Muscle of back (tissue), 11 donors: Measurements from ENCODE around the gene HPSE. TPM values are rescaled to one million over a fixed set of nuclear protein-coding genes. Genes with fewer than 3 reads are reported as not detected.
A peak's percentile ranks its signal among the peaks of the same experiment; 100 is the strongest.
"Not testable (repeated sequence)": the region's sequence is repeated elsewhere in the genome, so short reads cannot be mapped to it uniquely, and the experiment has no call there.

Experiments used
- DNase-seq, 3 donors: peaks; one replicate each; pipeline versions ENCODE4 v3.0.0 to v3.0.0-alpha.2; 2013
- polyA plus RNA-seq, 10 donors: library from polyadenylated mRNA; unstranded; fragments of 120-200 nt; gene quantifications; one replicate each; pipeline ENCODE4 v1.2.1, GENCODE V29; 2013; ENCODE audit not compliant: insufficient read length in 10 of 10

Gene HPSE
- polyA plus RNA-seq, 10 donors, result 0.21 to 1.3 (median 0.42) TPM

DNA sequence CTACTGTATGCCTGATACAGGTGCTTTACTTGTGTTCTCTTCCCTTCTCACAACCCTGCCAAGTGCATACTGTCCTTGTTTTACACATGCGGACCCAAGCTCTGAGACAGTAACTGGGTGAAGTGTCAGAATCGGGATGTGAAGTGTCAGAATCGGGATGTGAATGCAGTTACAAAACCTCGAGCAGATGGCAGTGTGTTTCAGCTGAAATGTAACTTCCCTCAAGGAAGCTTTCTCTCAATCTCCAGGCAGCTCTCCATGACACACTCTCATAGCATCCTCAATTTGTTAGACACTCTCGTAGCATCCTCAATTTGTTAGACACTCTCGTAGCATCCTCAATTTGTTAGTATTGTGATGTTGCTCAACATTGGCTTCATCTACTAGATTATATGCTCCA is 1.1 kb upstream of the HPSE start:
- DNase-seq, result peak in 1 of 3 donors; percentile 41

DNA sequence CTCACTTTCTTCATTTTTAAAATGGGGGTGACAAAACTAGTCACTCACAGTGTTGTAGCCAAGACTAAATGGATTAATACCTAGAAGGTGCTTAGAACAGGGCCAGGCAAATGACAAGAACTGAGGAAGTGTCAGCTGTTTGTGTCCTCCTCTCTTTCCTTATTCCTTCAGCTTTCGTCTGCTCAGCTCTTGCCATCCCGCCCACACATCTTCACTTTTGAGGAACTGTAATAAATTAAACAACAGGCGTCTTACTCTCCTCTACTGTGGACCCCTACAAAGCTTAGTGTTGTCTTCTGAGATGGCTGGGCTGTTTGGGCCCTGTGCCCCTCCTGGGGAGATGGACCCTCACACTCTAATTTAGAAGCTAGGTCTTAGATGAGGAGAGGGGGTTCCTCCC is 2.7 kb downstream of the HPSE start:
- no peak for DNase-seq

DNA sequence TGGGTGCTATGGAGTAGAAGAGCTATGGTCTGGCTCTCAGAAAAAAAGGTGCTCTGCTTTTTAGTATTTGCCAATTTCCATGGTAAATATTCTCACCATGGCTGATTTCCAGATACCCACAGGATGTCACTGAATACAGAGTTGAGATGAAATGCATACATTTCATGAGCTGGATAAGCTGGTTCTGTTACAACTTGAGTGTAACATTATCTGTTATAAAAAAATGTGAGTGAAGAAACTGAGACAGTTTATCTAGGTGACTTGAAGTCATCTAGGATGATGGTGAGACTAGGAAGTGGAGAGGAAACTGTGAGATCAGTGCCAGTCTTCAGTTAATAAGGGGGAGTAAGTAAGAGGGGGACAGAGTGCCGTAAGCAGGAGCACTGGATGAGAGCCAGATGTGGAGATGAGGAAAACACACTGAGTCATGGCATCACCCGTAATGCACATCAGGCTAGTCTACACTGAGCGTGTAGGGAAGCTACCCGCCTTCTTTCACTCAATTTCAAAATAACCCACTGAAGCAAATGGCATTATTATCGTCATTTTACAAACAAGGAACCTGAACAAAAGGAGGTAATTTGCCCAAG is 5.0 kb downstream of the HPSE start:
- DNase-seq, result no peak

DNA sequence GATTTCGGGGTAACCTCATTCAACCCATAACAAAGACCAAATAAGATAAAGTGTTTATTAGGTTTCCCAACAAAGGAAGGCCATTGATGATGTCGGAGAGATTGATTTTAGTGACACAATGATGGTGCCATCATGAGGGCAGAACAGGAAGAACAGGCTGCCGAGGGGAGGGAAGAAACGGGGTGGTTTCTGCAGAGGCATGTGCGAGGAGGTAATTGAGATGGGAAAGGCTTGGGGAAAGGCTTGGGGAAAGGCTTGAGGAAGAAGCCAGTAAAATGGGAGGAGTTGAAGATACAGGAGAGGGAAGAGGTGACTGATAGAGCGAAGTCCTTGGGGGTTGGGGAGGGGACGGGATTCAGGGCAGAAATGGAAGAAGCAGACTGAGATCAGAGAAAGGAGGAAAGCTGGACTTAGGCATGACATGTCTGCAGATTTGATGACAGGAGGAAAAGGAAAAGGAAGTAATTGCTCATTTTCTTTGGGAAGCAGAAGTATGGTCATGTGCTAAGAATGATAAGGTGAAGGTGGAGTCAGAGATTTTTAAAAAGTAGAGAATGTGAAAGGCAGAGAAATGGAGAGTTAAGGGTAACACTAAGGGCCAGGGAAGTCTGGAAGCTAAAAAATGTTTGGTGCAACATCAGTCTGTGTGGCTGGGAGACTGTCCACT is 6.0 kb downstream of the HPSE start:
- no peak for DNase-seq

DNA sequence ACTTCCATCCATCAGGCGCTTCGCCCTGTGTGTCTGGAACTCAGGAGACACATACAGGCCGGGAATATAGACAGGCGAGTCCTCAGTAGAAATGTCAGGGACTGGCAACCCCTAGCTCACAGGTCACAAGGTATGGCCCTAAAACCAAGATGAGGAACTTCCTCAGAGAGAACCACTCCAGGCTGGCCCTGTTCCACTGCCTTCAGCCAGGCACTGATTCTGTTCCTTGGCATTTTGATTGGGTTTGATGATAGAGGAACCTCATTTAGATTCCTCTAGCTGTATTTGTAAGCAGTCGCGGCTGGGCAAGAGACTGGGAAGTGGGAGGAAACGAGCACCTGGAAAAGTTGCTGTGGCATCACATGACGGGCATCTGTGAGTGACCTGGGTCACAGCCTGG is 8.1 kb downstream of the HPSE start:
- DNase-seq, result no peak

DNA sequence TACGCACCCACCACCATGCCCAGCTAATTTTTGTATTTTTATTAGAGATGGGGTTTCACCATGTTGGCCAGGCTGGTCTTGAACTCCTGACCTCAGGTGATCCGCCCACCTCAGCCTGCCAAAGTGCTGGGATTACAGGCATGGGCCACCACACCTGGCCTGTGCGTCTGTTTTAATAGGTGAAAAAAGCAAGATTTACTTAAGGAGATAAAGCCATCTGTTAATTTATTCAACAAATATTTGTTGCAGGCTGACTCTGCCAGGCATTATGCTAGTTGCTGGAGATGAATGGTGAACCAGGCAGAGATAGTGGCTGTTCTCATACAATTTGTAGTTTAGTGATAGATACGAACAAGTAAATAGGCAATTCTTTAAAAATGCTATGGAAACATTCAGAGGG is 9.3 kb downstream of the HPSE start:
- DNase-seq, result not testable (repeated sequence)

DNA sequence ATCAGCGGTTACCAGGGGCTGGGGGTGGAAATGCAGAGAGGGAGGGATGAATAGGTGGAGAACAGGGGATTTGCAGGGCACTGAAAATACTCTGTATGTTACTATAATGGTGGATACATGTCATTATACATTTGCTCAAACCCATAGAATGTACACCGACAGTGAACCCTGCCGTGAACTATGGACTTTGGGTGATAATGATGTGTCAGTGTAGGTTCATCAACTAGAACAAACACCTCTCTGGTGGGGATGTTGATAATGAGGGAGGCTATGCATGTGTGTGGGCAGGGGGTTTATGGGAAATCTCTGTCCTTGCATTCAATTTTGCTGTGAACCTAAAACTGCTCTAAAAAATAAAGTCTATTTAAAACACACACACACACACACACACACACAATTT is 11.5 kb downstream of the HPSE start:
- no peak for DNase-seq

DNA sequence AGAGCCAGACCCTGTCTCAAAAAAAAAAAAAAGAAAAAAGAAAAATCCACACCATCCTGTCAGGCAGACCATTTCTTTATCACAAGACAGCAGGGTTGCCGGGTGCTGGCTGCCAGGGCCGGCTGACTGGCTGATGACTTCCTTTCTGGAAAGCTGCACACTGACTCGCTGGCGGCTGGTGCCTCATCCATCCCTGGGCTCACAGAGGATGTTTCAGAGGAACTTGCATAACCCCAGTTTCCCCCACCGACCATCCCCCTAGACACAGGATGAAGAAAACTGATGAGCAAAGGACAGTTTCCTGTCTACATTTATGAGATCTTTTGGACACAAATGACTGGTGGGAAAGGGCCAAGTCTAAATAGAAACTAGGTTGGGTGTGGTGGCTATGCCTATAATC is 14.1 kb downstream of the HPSE start:
- peak; percentile 15 to 59 (median 27) for DNase-seq

DNA sequence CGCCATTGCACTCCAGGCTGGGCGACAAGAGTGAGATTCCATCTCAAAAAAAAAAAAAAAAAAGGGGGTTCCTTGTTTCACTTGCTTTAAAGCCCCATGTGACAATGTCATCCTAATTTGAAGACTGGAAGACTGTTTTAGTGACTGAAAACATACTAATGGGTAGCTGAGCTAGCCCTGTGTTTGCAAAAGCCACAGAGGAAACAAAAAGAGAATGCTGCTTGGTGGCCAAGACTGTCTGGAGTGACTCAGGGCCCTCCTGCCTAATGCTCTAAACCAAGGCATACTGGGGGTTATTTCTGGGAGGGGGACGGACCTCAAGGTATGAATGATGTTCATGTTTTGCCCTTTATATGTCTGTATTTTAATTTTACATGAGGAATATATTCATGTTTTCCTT is 16.0 kb downstream of the HPSE start:
- DNase-seq, result no peak

DNA sequence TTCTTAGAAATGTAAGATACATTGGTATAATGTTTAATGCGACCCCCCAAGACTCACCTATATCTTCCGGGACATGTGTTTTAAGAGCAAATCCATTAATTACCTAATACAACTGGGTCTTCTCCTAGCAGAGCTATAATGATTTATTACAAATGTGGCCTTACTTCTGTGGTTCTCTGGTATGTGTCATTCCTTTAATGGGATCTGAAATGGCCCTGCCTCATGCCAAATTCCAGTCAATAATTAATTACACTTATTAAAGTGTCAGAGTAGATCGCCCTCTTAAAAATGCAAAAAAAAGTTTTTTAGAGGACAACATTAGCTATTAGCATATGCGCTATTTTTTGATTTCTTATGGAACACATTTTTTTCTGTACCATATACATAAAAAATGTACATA is 17.0 kb downstream of the HPSE start:
- no peak for DNase-seq

DNA sequence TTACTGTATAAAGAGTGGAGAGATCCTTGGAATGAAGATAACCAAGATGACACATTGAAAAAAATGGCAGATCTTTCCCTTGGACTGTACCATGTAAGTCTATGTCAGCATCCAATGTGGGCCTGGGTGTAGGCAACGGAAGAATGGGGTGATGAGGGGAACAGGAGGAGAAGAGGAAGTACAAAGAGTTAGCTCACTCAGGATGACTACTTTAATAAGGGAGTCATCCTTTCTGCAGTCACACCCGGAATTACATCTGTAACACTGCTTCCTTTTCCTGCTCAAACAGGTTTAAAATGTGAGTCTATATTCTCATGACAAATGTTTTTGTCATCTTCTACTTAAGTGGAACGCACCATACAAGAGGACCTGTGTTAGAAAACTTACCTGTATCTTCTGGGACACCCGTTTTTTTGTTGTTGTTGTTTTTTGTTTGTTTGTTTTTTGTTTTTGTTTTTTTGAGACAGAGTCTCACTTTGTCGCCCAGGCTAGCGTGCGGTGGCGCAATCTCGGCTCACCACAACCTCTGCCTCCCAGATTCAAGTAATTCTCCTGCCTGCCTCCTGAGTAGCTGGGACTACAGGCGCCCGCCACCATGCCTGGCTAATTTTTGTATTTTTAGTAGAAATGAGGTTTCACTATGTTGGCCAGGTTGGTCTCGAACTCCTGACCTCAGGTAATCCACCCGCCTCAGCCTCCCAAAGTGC is 18.0 kb downstream of the HPSE start:
- no peak for DNase-seq

DNA sequence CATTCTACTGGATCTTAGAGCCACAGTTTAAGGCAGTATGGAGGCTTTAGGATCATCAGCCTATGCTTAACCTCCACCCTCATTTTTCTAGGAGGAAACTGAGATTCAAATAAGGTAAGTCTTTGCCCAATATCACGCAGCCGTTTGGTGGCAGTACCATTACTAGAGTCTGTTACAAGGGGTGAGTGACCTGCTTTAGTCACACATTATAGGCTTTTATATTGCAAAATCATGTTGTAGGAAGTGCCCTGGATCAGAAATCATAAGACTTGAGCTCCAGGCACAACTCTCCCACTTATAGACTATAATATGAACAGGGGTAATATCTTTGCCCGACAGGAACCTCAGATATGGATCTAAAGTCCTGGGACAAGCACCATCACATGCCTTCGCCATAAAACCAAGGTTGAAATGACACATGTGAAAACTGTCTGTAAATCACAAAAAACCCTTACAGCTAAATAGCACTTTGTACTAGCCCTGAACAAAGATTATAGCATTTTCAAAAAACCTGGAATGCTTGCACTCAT is 19.2 kb downstream of the HPSE start:
- DNase-seq, result no peak

DNA sequence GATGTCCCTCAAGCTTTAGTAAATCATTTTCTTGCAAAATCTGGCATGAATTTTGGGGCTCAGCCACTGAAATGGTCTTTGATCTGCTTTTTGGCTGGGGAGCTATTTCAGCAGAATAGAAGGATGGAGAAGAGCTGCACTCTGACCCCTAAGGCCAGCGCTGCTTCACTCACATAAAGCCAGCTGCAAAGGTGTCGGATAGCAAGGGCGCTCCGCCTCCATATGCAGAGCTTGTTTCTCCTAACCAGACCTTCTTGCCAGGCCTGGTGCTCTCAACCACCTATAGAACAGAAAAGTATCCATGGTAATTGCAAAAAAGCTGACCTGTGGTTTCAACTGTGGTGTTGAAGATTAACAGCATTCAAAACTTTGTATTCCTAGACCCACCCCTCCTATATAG is 26.0 kb downstream of the HPSE start:
- DNase-seq, result no peak

DNA sequence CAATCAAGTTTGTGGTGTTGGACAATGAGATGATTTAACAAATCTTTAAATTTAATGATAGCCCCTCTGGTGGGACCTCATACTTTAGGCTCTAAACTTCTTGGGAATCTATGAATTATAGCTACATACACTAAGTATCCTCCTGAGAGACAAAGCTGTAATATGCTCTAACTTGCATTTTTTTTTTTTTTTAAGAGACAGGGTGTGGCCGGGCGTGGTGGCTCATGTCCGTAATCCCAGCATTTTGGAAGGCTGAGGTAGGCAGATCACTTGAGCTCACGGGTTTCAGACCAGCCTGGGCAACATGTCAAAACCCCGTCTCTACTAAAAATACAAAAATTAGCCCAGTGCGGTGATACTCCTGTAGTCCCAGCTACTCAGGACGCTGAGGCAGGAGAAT is 26.7 kb downstream of the HPSE start:
- DNase-seq, result no peak

DNA sequence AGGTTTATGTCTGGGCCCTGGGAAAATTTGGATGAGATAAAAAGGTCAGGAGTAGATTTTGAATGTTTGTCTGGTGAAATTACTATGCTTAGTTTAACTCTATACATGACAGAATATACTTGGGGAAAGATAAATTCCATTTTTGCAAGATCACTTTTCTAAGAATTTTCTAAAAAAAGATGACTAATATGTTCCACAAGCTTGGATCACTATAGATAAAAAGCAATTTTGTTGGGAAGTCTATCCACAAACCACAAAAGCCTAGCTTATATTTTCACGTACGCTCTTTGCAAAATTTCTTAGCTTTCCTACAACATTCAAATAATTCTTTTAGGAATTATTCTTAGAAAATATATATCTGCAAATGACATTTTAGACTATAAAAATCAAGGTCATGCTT is 29.5 kb downstream of the HPSE start:
- no peak for DNase-seq

DNA sequence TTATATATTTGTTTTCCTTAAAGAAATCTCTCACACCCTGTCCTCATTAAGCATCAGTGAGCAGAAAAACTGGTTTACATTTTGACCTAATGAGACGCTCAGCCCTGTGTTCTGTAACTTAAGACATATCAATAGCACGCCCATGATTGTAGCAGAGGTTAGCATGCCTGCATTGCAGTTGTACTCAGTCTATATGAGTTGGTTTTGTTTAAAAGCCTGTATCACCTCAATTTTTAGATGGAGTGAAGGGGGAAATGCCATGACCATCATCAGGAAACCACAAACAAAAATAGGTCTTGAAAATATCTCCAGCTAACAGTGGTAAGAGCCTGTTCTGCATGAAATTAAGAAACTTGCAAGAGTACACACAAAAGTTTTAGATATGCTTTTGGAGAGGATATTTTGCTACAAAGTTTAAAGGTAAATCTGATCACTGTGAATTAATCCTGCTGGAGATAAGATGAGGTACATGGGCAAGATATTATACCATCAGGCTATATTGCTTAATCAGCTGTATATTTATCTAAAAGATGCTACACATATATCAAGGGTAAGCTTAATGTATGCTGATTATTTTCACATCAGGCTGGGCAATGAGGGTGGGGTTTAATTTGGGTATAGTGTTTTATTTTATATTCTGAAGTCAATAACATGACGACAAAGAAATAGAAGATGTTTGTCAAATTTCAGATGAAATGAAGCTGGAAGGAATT is 36.9 kb downstream of the HPSE start:
- no peak for DNase-seq

DNA sequence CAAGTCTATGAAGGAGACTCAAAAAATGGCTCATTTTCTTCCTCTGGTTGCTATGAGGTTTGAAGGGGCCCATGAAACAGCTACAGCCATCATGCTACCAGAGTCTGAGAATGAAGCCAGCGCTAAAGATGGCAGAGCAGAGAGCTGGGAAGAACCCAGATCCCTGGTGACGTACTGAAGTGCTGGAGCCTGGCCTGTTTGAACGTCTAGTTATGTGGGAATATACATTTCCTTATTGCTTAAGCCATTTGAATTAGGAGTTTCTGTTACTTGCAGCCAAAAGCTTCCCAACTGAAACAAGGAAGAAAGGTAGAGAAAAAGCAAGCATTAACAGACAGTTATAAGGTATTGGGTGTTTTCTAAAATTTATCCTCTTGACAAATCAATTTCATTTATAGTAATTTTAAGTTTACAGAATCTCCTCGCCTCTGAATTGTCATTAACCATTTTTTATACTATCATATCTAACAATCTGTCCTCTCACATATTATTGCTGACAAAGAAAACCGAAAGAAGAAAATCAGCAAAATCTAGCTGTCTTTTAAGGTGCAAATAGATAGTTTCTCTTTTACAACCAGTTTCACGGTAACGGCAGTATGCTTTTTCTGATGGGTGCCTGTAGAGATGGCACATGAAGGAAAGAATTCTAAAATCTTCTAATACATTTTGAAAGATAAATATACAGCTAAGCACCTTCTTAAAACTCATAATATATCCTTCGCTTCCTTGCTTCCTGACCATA is 41.2 kb downstream of the HPSE start:
- DNase-seq, result no peak

DNA sequence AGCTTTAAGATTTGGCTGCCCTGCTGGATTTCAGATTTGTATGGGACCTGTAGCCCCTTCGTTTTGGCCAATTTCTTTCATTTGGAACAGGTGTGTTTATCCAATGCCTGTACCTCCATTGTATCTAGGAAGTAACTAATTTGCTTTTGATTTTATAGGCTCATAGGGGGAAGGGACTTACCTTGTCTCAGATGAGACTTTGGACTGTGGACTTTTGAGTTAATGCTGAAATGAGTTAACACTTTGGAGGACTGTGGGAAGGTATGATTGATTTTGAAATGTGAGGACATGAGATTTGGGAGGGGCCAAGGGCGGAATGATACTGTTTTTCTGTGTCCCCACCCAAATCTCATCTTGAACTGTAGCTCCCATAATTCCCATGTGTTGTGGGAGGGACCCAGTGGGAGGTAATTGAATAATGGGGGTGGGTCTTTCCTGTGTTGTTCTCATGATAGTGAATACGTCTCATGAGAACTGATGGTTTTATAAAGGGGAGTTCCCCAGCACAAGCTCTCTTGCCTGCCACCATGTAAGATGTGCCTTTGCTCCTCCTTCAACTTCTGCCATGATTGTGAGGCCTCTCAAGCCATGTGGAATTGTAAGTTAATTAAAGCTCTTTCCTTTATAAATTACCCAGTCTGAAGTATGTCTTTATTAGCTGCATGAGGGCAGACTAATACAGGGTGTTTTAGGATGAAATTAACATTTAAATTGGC is 44.4 kb downstream of the HPSE start:
- DNase-seq, result not testable (repeated sequence)

DNA sequence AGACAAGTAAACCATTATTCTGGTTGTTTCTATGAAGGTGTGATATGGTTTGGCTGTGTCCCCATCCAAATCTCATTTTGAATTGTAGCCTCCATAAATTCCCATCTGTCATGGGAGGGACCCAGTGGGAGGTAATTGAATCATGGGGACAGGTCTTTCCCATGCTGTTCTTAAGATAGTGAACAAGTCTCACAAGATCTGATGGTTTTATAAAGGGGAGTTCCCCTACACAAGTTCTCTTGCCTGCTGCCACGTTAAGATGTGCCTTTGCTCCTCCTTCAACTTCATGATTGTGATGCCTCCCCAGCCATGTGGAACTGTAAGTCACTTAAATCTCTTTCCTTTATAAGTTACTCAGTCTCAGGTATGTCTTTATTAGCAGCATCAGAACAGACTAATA is 46.3 kb downstream of the HPSE start:
- not testable (repeated sequence) for DNase-seq

DNA sequence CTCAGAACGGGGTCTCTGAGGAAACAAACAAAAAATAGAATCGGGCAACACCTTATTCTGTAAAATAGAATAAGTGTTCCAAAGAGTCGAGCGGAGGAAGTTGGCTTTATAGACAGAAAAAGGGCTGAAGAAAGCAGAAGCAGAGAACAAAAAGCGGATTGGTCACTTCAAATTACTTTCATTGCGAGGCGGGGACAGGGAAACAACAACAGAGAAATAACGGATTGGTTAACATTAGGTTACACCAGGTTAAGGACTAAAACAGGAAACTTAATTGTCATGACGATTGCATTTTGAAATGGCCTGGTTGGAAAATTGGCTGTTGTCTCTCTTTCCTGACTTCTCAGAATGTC is 49.6 kb downstream of the HPSE start:
- peak in 2 of 3 donors; percentile 38 to 80 for DNase-seq
